Measurements from ENCODE around the gene LRRC56. TPM values are rescaled to one million over a fixed set of nuclear protein-coding genes. Genes with fewer than 3 reads are reported as not detected.

LRRC56 gene
- total and polyA plus RNA-seq, 2 donors = 0.47 to 2.4 TPM

DNA sequence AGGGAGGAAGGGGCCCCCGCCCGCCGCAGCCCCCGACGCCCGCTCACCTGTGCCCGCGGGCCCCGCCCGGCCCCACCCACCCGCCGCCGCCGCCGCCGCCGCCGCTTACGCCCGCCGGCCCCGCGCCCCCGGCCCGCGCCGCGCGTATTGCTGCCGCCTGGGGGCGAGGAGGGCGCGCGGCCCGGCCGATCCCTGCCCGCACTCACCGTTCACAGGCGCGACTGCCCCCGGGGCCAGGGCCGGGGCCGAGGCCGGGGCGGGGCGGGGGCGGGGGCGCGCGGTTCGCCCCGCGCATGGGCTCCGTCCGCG, 2.2 kb upstream of the LRRC56 start:
- 1% methylated on average over 54 of the region's 56 CpGs for WGBS
- peaks cover 0 to 6% of the 10 kb centered on the region in 2 donors for H3K9me3 ChIP-seq (ENCODE audit: control insufficient read depth in 2 of 2, insufficient read depth in 1 of 2, low read length in 1 of 2)
- no peak for DNase-seq (ENCODE audit: low read depth in 6 of 9, low spot score in 9 of 9)
- peak overlapping the region in 1 of 2 donors; percentile 73 for H3K27ac ChIP-seq (ENCODE audit: low read depth in 1 of 2, low read length in 1 of 2)
- peak overlapping the region in 1 of 2 donors; percentile 88 for H3K4me3 ChIP-seq (ENCODE audit: low read length in 2 of 2)
- peaks cover 19 to 39% of the 10 kb centered on the region in 2 donors for H3K27me3 ChIP-seq (ENCODE audit: control insufficient read depth in 2 of 2, insufficient read depth in 1 of 2, low read length in 1 of 2)
- peaks cover 28 to 29% of the 10 kb centered on the region in 2 donors for H3K36me3 ChIP-seq (ENCODE audit: control insufficient read depth in 2 of 2, insufficient read depth in 2 of 2, low read length in 1 of 2)
- peaks cover 23 to 31% of the 10 kb centered on the region in 2 donors for H3K4me1 ChIP-seq (ENCODE audit: control insufficient read depth in 2 of 2, insufficient read depth in 2 of 2, low read length in 2 of 2)

DNA sequence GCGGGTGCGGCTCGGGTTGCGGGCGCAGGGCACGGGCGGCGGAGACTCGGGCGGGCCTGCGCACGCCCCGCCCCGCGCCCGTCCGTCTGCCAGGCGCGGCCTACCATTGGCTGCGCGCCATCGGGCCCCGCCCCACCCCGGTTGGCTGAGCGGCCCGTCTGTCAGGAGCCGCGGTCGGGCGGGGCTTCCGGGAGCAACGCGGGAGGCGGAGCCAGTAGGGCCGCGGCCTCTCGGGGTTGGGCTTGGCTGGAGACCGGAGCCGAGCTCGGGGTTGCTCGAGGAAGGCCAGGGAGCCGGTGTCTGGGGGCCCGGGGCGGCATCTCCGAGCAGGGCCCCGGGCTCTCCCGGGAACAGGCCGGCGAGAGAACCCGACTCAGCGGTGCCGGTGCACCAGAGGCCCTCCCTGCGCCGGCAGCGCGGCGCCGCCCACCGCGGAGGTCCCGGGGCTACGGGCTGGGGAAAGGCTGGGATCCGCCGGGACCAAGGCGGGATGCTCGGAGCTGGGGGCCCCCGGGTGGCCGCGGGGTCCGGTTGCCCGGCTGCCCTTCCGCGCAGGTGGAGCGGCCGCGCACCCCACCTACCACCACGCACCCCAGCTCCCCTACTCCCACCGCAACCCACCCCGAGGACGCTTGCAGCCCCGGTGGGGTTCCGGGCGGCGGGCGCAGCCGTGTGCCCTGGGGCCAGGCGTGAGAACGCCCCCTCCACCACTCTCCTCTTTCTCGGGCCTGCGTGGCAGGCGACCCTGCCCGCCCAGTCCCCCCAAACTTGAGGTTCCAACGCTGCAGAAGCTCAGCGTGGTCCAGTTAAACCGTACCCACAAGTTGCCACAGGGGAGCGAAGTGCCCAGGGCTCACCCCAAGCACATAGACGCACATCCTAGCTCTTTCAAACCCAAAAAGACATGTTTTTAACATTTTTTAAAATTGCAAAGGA, 1.5 kb upstream of the LRRC56 start, which contains the start of gene HRAS:
Gene HRAS, minus strand, starts transcription at position 58 of the 936 bp plus-strand sequence.
- H3K9me3 ChIP-seq (ENCODE audit: control insufficient read depth in 2 of 2, insufficient read depth in 1 of 2, low read length in 1 of 2) = peaks cover 0 to 6% of the 10 kb centered on the region in 2 donors
- WGBS = under 1% methylated on average over 97 of the region's 97 CpGs
- DNase-seq (ENCODE audit: low read depth in 6 of 9, low spot score in 9 of 9) = peak; percentile 76 to 97 (median 91)
- H3K4me3 ChIP-seq (ENCODE audit: low read length in 2 of 2) = peak within 1 kb of the TSS; percentile 61 to 88
- H3K27ac ChIP-seq (ENCODE audit: low read depth in 1 of 2, low read length in 1 of 2) = peak within 1 kb of the TSS in 1 of 2 donors; percentile 73
- peaks cover 27 to 29% of the 10 kb centered on the region in 2 donors for H3K36me3 ChIP-seq (ENCODE audit: control insufficient read depth in 2 of 2, insufficient read depth in 2 of 2, low read length in 1 of 2)
- peaks cover 19 to 39% of the 10 kb centered on the region in 2 donors for H3K27me3 ChIP-seq (ENCODE audit: control insufficient read depth in 2 of 2, insufficient read depth in 1 of 2, low read length in 1 of 2)
- peaks cover 23 to 31% of the 10 kb centered on the region in 2 donors for H3K4me1 ChIP-seq (ENCODE audit: control insufficient read depth in 2 of 2, insufficient read depth in 2 of 2, low read length in 2 of 2)

DNA sequence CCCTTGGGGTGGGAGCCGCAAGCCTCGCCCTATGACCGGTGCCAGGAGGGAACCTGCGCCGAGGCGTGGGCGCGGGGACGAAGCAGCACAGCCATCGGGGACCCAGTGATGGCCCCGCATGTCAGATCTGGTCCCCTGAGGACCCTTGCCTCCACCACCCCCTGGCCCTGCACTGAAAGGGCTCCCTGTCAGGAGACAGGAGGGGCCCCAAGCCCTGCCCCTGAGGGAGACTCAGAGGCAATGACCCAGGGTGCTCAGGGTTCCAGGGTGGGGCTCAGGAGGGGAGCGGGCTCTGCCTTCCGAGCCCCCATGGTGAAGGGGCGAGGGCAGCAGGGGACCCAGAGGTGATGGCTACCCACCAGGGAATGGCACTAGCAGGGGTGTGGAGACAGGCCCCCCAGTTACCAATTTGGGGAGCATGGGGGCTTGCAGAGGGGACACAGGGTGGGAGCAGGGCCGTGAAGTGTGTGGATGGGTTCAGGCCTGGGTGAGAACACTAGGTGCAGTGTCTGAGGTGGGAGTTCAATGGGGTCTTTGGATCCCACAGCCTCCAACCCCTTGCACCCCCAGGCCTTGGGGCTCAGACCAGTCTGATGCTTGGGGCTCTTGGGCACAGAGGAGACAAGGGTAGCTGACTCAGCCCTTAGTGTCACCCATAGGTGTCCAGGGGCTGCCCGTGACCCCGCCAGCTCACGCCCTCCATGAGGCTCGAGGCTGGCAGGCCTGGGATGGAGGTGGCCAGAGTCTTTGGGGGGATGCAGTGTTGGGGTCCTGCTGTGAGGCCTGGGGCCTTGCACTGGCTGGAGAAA, 499 bp downstream of the LRRC56 start:
- H3K27me3 ChIP-seq (ENCODE audit: control insufficient read depth in 2 of 2, insufficient read depth in 1 of 2, low read length in 1 of 2) = peaks cover 19 to 39% of the 10 kb centered on the region in 2 donors
- peaks cover 23 to 31% of the 10 kb centered on the region in 2 donors for H3K4me1 ChIP-seq (ENCODE audit: control insufficient read depth in 2 of 2, insufficient read depth in 2 of 2, low read length in 2 of 2)
- DNase-seq (ENCODE audit: low read depth in 6 of 9, low spot score in 9 of 9) = no peak
- H3K9me3 ChIP-seq (ENCODE audit: control insufficient read depth in 2 of 2, insufficient read depth in 1 of 2, low read length in 1 of 2) = peaks cover 0 to 6% of the 10 kb centered on the region in 2 donors
- H3K27ac ChIP-seq (ENCODE audit: low read depth in 1 of 2, low read length in 1 of 2) = no peak overlapping the region
- 47% methylated on average over 19 of the region's 19 CpGs for WGBS
- H3K4me3 ChIP-seq (ENCODE audit: low read length in 2 of 2) = peak overlapping the region; percentile 26 to 88
- peaks cover 9% of the 10 kb centered on the region in 2 donors for H3K36me3 ChIP-seq (ENCODE audit: control insufficient read depth in 2 of 2, insufficient read depth in 2 of 2, low read length in 1 of 2)

DNA sequence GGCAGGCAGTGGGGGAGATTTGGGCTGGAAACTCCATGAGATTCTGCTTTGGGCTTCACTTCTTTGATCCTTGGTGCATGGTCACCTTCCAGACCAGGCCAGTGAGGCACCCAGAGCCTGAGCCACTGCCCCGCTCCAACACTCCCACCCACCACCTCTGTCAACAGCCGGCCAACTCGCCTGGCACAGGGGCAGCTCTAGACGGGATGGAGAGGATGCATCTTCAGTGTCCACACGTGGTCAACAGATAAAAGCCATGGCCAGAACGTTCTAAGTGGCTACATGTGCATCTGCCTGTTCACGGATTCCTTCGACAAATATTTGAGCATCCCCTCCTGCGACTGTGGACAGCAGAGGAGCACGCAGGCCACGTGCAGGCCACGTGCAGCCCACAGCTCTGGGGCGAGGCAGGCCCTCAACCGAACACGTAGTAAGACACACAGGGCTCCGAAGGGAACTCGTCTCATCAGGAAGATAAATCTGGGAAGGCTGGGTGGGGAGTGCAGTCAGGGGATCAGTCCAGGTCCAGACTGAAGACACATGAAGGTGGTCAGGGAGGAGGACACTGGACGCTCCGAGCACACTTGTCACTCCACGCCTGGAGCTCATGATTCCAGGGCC, 1.2 kb downstream of the LRRC56 start:
- Histone ChIP-seq H3K4me3 (ENCODE audit: low read length in 2 of 2) (no peak overlapping the region), H3K36me3 (ENCODE audit: control insufficient read depth in 2 of 2, insufficient read depth in 2 of 2, low read length in 1 of 2) (peaks cover 2% of the 10 kb centered on the region in 2 donors), H3K9me3 (ENCODE audit: control insufficient read depth in 2 of 2, insufficient read depth in 1 of 2, low read length in 1 of 2) (peaks cover 0 to 6% of the 10 kb centered on the region in 2 donors), H3K27me3 (ENCODE audit: control insufficient read depth in 2 of 2, insufficient read depth in 1 of 2, low read length in 1 of 2) (peaks cover 19 to 39% of the 10 kb centered on the region in 2 donors), H3K27ac (ENCODE audit: low read depth in 1 of 2, low read length in 1 of 2) (no peak overlapping the region), H3K4me1 (ENCODE audit: control insufficient read depth in 2 of 2, insufficient read depth in 2 of 2, low read length in 2 of 2) (peaks cover 23 to 31% of the 10 kb centered on the region in 2 donors)
- WGBS = 97% methylated on average over 20 of the region's 20 CpGs
- no peak for DNase-seq (ENCODE audit: low read depth in 6 of 9, low spot score in 9 of 9)

DNA sequence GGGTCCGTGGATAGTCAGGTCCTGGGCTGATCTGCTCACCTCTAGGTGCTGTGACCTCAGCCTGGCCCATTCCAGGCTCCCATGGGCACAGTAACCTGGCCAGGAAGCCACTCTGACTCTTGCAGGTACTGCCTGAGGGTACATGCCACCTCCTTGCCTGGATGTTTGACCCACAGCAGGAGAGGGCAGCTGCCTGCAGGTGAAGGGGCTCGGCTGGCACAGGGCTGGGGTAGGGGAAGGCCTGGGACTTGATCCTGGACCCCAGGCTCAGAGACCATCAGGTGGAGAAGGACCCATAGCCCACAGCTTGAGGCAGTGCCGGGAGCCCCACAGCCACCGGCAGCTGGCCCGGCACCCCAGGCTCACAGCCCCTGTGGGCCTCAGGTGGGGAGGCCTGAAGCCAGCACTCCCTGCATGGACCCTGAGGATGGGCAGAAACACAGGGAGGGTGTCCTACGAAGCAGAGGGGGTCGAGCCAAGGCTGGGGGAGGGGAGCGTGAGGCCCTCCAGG, 2.7 kb downstream of the LRRC56 start:
- H3K9me3 ChIP-seq (ENCODE audit: control insufficient read depth in 2 of 2, insufficient read depth in 1 of 2, low read length in 1 of 2) = peaks cover 0 to 6% of the 10 kb centered on the region in 2 donors
- H3K4me3 ChIP-seq (ENCODE audit: low read length in 2 of 2) = no peak overlapping the region
- H3K27me3 ChIP-seq (ENCODE audit: control insufficient read depth in 2 of 2, insufficient read depth in 1 of 2, low read length in 1 of 2) = peaks cover 19 to 39% of the 10 kb centered on the region in 2 donors
- H3K4me1 ChIP-seq (ENCODE audit: control insufficient read depth in 2 of 2, insufficient read depth in 2 of 2, low read length in 2 of 2) = peaks cover 12 to 23% of the 10 kb centered on the region in 2 donors
- no peak overlapping the region for H3K27ac ChIP-seq (ENCODE audit: low read depth in 1 of 2, low read length in 1 of 2)
- DNase-seq (ENCODE audit: low read depth in 6 of 9, low spot score in 9 of 9) = no peak
- WGBS = 98% methylated on average over 8 of the region's 8 CpGs
- no peaks in the 10 kb centered on the region for H3K36me3 ChIP-seq (ENCODE audit: control insufficient read depth in 2 of 2, insufficient read depth in 2 of 2, low read length in 1 of 2)

DNA sequence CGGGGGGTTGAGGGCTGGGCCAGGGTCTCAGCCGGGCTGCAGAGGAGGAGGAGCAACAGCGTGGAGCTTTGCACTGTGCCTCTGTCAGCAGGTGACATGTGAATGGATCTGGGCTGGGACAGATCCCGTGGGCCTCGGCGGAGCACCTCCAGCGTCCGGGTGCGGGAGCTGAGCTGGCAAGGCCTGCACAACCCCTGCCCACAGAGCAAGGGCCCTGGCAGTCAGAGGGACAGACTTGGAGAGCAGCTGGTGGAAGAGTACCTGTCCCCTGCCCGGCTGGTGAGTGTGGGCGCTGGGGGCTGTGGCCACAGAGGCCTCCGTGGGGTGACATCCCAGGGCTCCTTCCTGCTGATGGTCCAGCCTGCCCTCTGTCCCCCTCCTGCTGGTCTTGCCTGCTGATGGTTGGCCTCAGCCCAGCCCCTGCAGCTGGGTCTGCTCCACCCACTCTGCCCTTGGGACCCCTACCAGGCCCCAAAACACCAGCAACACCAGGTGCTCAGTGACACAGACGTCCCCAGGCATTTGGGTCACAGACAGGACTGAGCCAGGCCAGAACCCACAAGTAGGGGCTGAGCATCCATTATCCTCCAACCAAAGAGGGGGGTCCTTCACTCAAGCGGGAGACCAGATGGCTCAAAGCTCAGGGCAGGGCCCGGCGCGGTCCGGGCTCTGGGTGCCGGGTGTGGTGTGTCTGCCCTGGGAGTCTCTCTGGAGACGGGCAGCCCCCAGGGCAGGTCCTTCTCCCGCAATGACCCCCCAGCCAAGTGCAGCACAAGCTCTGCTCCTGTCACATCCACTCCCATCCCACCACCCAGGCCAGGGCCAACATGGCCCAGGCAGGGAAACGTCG, 3.5 kb downstream of the LRRC56 start:
- Histone ChIP-seq H3K4me1 (ENCODE audit: control insufficient read depth in 2 of 2, insufficient read depth in 2 of 2, low read length in 2 of 2) (peaks cover 12 to 23% of the 10 kb centered on the region in 2 donors), H3K4me3 (ENCODE audit: low read length in 2 of 2) (no peak overlapping the region), H3K9me3 (ENCODE audit: control insufficient read depth in 2 of 2, insufficient read depth in 1 of 2, low read length in 1 of 2) (peaks cover 0 to 6% of the 10 kb centered on the region in 2 donors), H3K27ac (ENCODE audit: low read depth in 1 of 2, low read length in 1 of 2) (no peak overlapping the region), H3K36me3 (ENCODE audit: control insufficient read depth in 2 of 2, insufficient read depth in 2 of 2, low read length in 1 of 2) (no peaks in the 10 kb centered on the region), H3K27me3 (ENCODE audit: control insufficient read depth in 2 of 2, insufficient read depth in 1 of 2, low read length in 1 of 2) (peaks cover 19 to 39% of the 10 kb centered on the region in 2 donors)
- no peak for DNase-seq (ENCODE audit: low read depth in 6 of 9, low spot score in 9 of 9)
- WGBS = 97% methylated on average over 23 of the region's 23 CpGs

DNA sequence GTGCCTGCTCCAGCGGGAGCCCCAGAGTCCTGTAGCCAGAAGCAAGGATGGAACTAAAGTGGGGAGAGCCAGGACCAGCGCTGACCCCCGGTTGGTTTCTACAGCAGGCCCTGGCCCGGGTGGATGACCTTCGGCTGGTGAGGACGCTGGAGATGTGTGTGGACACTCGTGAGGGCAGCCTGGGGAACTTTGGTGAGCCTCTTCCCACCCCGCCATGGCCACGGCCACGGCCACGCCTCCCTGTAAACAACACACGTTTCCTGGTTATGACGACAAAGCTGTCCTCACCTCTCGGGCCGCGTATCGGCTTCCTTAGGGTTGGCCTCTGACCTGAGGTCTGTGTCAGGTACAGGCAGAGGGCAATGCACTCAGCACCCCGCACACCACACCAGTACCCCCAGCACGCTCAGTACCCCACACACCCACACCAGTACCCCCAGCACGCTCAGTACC, 4.1 kb downstream of the LRRC56 start:
- WGBS = 97% methylated on average over 20 of the region's 20 CpGs
- H3K36me3 ChIP-seq (ENCODE audit: control insufficient read depth in 2 of 2, insufficient read depth in 2 of 2, low read length in 1 of 2) = no peaks in the 10 kb centered on the region
- peaks cover 15 to 32% of the 10 kb centered on the region in 2 donors for H3K27me3 ChIP-seq (ENCODE audit: control insufficient read depth in 2 of 2, insufficient read depth in 1 of 2, low read length in 1 of 2)
- peaks cover 9 to 18% of the 10 kb centered on the region in 2 donors for H3K4me1 ChIP-seq (ENCODE audit: control insufficient read depth in 2 of 2, insufficient read depth in 2 of 2, low read length in 2 of 2)
- no peak overlapping the region for H3K27ac ChIP-seq (ENCODE audit: low read depth in 1 of 2, low read length in 1 of 2)
- H3K4me3 ChIP-seq (ENCODE audit: low read length in 2 of 2) = no peak overlapping the region
- peaks cover 0 to 6% of the 10 kb centered on the region in 2 donors for H3K9me3 ChIP-seq (ENCODE audit: control insufficient read depth in 2 of 2, insufficient read depth in 1 of 2, low read length in 1 of 2)
- no peak for DNase-seq (ENCODE audit: low read depth in 6 of 9, low spot score in 9 of 9)

DNA sequence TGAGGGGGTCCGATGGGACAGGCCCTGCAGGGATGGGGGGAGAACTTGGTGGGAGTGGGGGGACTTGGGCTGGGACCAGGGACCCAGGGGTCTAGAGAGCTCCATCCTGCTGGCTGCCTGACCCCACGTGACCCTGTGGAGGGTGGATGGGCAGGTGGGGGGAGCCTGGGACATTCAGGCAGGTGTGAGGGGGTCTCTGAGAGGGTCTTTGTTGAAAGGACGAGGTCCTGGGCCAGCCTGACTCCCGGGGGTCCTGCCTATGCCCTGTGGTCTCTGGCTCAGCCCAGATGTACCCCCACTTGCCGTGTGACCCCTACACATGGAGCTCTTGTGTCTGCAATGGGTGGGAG, 7.5 kb downstream of the LRRC56 start:
- no peak overlapping the region for H3K4me3 ChIP-seq (ENCODE audit: low read length in 2 of 2)
- H3K36me3 ChIP-seq (ENCODE audit: control insufficient read depth in 2 of 2, insufficient read depth in 2 of 2, low read length in 1 of 2) = no peaks in the 10 kb centered on the region
- H3K27ac ChIP-seq (ENCODE audit: low read depth in 1 of 2, low read length in 1 of 2) = no peak overlapping the region
- H3K4me1 ChIP-seq (ENCODE audit: control insufficient read depth in 2 of 2, insufficient read depth in 2 of 2, low read length in 2 of 2) = no peaks in the 10 kb centered on the region
- no peak for DNase-seq (ENCODE audit: low read depth in 6 of 9, low spot score in 9 of 9)
- WGBS = 90% methylated on average over 5 of the region's 5 CpGs
- no peaks in the 10 kb centered on the region for H3K9me3 ChIP-seq (ENCODE audit: control insufficient read depth in 2 of 2, insufficient read depth in 1 of 2, low read length in 1 of 2)
- H3K27me3 ChIP-seq (ENCODE audit: control insufficient read depth in 2 of 2, insufficient read depth in 1 of 2, low read length in 1 of 2) = peaks cover 0 to 6% of the 10 kb centered on the region in 2 donors

Data from thymus (tissue), 11 donors.